Measurements from ENCODE around the gene RTN4.

The RTN4 gene

GRCh38 chr2:54952978-54953456 lies 97.2 kb downstream of the RTN4 start:
- TF ChIP-seq EP300 (IDR thresholded peaks at IDR 0.05; ENCODE audit: borderline replicate concordance) (no peak), MAX (IDR thresholded peaks at IDR 0.05) (no peak), TEAD4 (IDR thresholded peaks at IDR 0.05) (no peak), USF1 (IDR thresholded peaks at IDR 0.05) (no peak), NFIC (IDR thresholded peaks at IDR 0.05) (no peak), CREB1 (IDR thresholded peaks at IDR 0.05; ENCODE audit: low read depth) (no peak), CEBPB (IDR thresholded peaks at IDR 0.05) (no peak), TAF1 (IDR thresholded peaks at IDR 0.05; ENCODE audit: low read depth) (no peak), FOXM1 (IDR thresholded peaks at IDR 0.05; ENCODE audit: borderline replicate concordance, low read depth) (no peak), RAD21 (IDR thresholded peaks at IDR 0.05; ENCODE audit: low read depth) (no peak)

GRCh38 chr2:54952425-54952824 lies 97.8 kb downstream of the RTN4 start:
- no peak for TF ChIP-seq TCF12 (IDR thresholded peaks at IDR 0.05; ENCODE audit: low read depth)
- no peak for TF ChIP-seq FOXM1 (IDR thresholded peaks at IDR 0.05; ENCODE audit: borderline replicate concordance, low read depth)
- TF ChIP-seq USF1 (IDR thresholded peaks at IDR 0.05): no peak
- no peak for TF ChIP-seq EP300 (IDR thresholded peaks at IDR 0.05; ENCODE audit: borderline replicate concordance)
- no peak for TF ChIP-seq CEBPB (IDR thresholded peaks at IDR 0.05)
- TF ChIP-seq ZBTB7A (IDR thresholded peaks at IDR 0.05; ENCODE audit: low read depth): no peak
- TF ChIP-seq TEAD4 (IDR thresholded peaks at IDR 0.05): no peak

GRCh38 chr2:54950811-54951210 lies 99.4 kb downstream of the RTN4 start:
- no peak for TF ChIP-seq EGR1 (IDR thresholded peaks at IDR 0.05)
- TF ChIP-seq TAF1 (IDR thresholded peaks at IDR 0.05; ENCODE audit: low read depth): no peak
- no peak for TF ChIP-seq USF1 (IDR thresholded peaks at IDR 0.05)
- TF ChIP-seq CREB1 (IDR thresholded peaks at IDR 0.05; ENCODE audit: low read depth): no peak
- no peak for TF ChIP-seq TEAD4 (IDR thresholded peaks at IDR 0.05)
- no peak for TF ChIP-seq YY1 (IDR thresholded peaks at IDR 0.05; ENCODE audit: low read depth)
- TF ChIP-seq RAD21 (IDR thresholded peaks at IDR 0.05; ENCODE audit: low read depth): no peak
- no peak for TF ChIP-seq EP300 (IDR thresholded peaks at IDR 0.05; ENCODE audit: borderline replicate concordance)
- no peak for TF ChIP-seq NFIC (IDR thresholded peaks at IDR 0.05)
- TF ChIP-seq REST (IDR thresholded peaks at IDR 0.05; ENCODE audit: low read depth): no peak

GRCh38 chr2:54949431-54949830 lies 100.8 kb downstream of the RTN4 start:
- no peak for TF ChIP-seq YY1 (IDR thresholded peaks at IDR 0.05; ENCODE audit: low read depth)
- TF ChIP-seq NFIC (IDR thresholded peaks at IDR 0.05): no peak
- TF ChIP-seq EP300 (IDR thresholded peaks at IDR 0.05; ENCODE audit: borderline replicate concordance): no peak
- TF ChIP-seq TAF1 (IDR thresholded peaks at IDR 0.05; ENCODE audit: low read depth): no peak
- TF ChIP-seq TEAD4 (IDR thresholded peaks at IDR 0.05): no peak
- no peak for TF ChIP-seq MAX (IDR thresholded peaks at IDR 0.05)
- no peak for TF ChIP-seq ZBTB7A (IDR thresholded peaks at IDR 0.05; ENCODE audit: low read depth)
- no peak for TF ChIP-seq CEBPB (IDR thresholded peaks at IDR 0.05)
- TF ChIP-seq RAD21 (IDR thresholded peaks at IDR 0.05; ENCODE audit: low read depth): no peak
- TF ChIP-seq FOXM1 (IDR thresholded peaks at IDR 0.05; ENCODE audit: borderline replicate concordance, low read depth): no peak
- TF ChIP-seq REST (IDR thresholded peaks at IDR 0.05; ENCODE audit: low read depth): no peak
- TF ChIP-seq CREB1 (IDR thresholded peaks at IDR 0.05; ENCODE audit: low read depth): no peak
- no peak for TF ChIP-seq EGR1 (IDR thresholded peaks at IDR 0.05)

GRCh38 chr2:54948120-54948519 lies 102.1 kb downstream of the RTN4 start:
- TF ChIP-seq TEAD4 (IDR thresholded peaks at IDR 0.05) (no peak), ZBTB7A (IDR thresholded peaks at IDR 0.05; ENCODE audit: low read depth) (no peak), YY1 (IDR thresholded peaks at IDR 0.05; ENCODE audit: low read depth) (no peak), RAD21 (IDR thresholded peaks at IDR 0.05; ENCODE audit: low read depth) (no peak), MAX (IDR thresholded peaks at IDR 0.05) (no peak), CEBPB (IDR thresholded peaks at IDR 0.05) (no peak), TAF1 (IDR thresholded peaks at IDR 0.05; ENCODE audit: low read depth) (no peak), REST (IDR thresholded peaks at IDR 0.05; ENCODE audit: low read depth) (no peak), EP300 (IDR thresholded peaks at IDR 0.05; ENCODE audit: borderline replicate concordance) (no peak), USF1 (IDR thresholded peaks at IDR 0.05) (no peak), FOXM1 (IDR thresholded peaks at IDR 0.05; ENCODE audit: borderline replicate concordance, low read depth) (no peak), CREB1 (IDR thresholded peaks at IDR 0.05; ENCODE audit: low read depth) (no peak), EGR1 (IDR thresholded peaks at IDR 0.05) (no peak), TCF12 (IDR thresholded peaks at IDR 0.05; ENCODE audit: low read depth) (no peak), NFIC (IDR thresholded peaks at IDR 0.05) (no peak)
